ENCODE data around the gene RNU2-1.
"Not testable (repeated sequence)": the region's sequence is repeated elsewhere in the genome, so short reads cannot be mapped to it uniquely, and the experiment has no call there.

RNU2-1 gene

GRCh38 chr17:43216369-43216761 lies 17.4 kb downstream of the RNU2-1 start:
- no peak for DNase-seq (ENCODE audit: low read depth, low spot score)

- DNase-seq (ENCODE audit: low read depth, low spot score), result no peak
Observed at GRCh38 chr17:43215341-43215740, 18.4 kb downstream of the RNU2-1 start.

GRCh38 chr17:43213545-43213944 lies 20.2 kb downstream of the RNU2-1 start:
- DNase-seq (ENCODE audit: low read depth, low spot score), result no peak

- no peak for DNase-seq (ENCODE audit: low read depth, low spot score)
Observed at GRCh38 chr17:43212641-43213490, 20.9 kb downstream of the RNU2-1 start.

GRCh38 chr17:43211480-43212402 lies 22.0 kb downstream of the RNU2-1 start, which contains the start of gene TMEM106A:
Gene TMEM106A, plus strand, starts transcription at chr17:43211875. Its CDS starts 1,167 bp downstream, at chr17:43213042.
- DNase-seq (ENCODE audit: low read depth, low spot score), result peak; percentile 38

- DNase-seq (ENCODE audit: low read depth, low spot score), result no peak
Observed at GRCh38 chr17:43211123-43211479, 22.7 kb downstream of the RNU2-1 start.

- no peak for DNase-seq (ENCODE audit: low read depth, low spot score)
Observed at GRCh38 chr17:43210576-43210975, 23.2 kb downstream of the RNU2-1 start.

- DNase-seq (ENCODE audit: low read depth, low spot score), result not testable (repeated sequence)
Observed at GRCh38 chr17:43203013-43203412, 30.8 kb downstream of the RNU2-1 start.

GRCh38 chr17:43200127-43200526 lies 33.6 kb downstream of the RNU2-1 start:
- no peak for DNase-seq (ENCODE audit: low read depth, low spot score)

- no peak for DNase-seq (ENCODE audit: low read depth, low spot score)
Observed at GRCh38 chr17:43199633-43200032, 34.1 kb downstream of the RNU2-1 start.

- no peak for DNase-seq (ENCODE audit: low read depth, low spot score)
Observed at GRCh38 chr17:43193251-43193650, 40.5 kb downstream of the RNU2-1 start.

- not testable (repeated sequence) for DNase-seq (ENCODE audit: low read depth, low spot score)
Observed at GRCh38 chr17:43186656-43187055, 47.1 kb downstream of the RNU2-1 start.

- DNase-seq (ENCODE audit: low read depth, low spot score), result no peak
Observed at GRCh38 chr17:43183921-43184320, 49.9 kb downstream of the RNU2-1 start.
